GM21619 (cell line): ENCODE measurements around the gene MPG.

Experiments
- ATAC-seq: cut with Tn5 transposase; IDR thresholded peaks from one replicate; pipeline ENCODE4 v1.9.1; 2021; ENCODE audit not compliant: unreplicated experiment

The MPG gene

DNA sequence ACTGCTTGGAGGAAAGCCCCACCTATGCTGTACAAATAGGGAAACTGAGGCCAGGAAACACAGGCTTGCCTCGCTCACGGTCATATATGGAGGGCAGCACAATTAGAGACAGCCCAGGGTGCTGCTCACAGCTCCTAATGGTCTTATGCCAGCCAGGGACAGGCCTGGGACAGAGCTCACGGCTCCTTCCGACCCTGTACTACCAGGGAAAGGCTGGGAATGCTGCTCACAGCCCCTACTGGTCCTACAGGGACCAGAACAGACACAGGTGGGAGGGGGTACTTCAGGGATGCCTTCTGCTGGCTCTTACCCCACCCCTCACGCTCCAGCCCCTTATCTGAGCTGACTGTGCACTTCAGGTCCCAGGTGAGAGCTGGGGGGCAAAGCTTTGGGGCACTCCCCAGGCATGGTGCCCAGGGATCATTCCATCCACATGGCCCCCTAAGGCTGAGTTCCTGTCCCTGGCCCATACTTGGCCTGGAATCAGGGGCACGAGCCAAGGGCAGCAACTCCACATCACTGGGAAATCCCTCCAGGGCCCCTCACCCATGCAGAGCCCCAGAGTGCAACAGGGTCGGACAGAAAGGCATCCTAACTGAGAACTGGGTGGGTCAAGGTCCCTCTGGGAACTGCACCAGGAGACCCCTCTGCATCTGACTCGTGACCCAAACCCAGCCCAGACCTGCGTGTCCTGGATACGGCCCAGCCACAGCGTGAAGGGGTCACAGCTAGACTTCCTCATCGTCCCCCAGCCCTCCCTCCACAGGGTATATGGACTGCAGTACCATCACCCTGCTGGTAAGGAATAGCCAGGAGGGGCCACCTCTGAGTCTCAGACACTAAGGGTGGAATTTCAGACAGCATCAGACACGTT, 11.5 kb upstream of the MPG start:
- no peak for ATAC-seq

DNA sequence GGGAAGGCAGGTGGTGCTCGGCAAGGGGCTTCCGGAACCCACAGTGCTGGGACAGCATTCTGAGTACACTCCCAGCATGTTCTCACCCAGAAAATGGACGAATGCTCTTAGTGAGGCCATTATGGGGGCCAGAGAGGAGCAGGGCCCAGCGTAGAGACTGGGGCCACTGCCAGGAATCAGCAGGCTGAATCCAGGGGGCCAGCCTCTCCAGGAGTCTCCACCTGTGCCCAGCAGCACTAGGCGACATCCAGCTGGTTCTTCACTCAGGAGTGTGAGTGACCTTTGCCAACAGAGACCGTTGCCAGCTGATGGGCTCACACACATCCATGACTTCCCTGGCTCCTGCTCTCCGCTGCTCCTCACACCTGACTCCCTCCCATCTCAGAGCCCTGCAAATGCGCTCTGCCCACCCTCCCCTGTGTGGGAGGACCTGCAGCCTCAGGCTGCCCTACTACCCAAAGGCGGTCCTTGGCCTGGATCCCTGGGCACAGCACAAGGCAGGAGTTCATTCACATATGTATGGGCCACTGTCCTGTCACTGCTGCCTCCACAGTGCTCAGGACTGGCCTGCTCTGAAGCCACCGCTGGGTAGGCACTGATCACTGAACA, 10.7 kb upstream of the MPG start:
- ATAC-seq, result no peak

DNA sequence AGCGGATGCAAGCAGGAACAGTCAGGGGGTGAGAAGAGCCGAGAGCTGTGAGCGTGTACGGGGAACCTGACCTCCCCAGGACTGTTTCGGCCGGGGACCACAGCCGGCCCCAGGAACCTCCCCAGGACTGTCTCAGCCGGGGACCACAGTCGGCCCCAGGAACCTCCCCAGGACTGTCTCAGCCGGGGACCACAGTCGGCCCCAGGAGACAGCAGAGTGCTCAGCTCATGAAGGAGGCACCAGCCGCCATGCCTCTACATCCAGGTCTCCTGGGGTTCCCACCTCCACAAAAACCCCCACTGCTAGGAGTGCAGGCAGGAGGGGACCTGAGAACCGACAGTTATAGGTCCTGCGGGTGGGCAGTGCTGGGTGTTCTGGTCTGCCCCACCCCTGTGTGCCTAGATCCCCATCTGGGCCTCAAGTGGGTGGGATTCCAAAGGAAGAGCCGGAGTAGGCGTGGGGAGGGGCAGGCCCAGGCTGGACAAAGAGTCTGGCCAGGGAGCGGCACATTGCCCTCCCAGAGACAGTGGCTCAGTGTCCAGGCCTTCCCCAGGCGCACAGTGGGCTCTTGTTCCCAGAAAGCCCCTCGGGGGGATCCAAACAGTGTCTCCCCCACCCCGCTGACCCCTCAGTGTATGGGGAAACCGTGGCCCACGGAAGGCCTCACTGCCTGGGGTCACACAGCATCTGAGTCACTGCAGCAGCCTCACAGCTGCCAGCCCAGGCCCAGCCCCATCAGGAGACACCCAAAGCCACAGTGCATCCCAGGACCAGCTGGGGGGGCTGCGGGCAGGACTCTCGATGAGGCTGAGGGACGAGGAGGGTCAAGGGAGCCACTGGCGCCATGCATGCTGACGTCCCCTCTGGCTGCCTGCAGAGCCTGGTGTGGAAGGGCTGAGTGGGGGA, 9.9 kb upstream of the MPG start:
- no peak for ATAC-seq

DNA sequence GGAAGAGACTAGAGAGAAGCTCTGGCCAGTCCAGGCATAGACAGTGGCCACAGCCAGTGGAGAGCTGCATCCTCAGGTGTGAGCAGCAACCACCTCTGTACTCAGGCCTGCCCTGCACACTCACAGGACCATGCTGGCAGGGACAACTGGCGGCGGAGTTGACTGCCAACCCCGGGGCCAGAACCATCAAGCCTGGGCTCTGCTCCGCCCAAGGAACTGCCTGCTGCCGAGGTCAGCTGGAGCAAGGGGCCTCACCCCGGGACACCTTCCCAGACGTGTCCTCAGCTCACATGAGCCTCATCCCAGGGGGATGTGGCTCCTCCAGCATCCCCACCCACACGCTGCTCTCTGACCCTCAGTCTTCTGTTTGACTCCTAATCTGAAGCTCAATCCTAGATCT, 8.8 kb upstream of the MPG start:
- ATAC-seq, result no peak

DNA sequence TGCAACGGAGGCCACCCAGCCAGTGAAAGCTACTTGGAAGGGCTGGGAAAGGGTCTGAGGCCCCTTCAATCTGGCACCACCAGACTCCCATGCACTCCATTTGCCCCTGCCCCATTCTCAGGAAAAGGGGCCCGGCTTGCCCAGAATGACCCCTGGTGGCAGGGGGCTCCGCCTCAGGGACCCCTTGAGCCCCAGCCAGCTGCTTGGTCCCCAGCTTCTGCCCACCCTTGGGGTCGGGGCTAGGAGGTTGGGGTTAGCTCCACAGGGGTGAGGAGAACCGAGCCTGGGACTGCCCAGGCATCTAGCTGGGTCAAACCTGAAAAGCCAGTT, 6.8 kb upstream of the MPG start:
- ATAC-seq, result no peak

DNA sequence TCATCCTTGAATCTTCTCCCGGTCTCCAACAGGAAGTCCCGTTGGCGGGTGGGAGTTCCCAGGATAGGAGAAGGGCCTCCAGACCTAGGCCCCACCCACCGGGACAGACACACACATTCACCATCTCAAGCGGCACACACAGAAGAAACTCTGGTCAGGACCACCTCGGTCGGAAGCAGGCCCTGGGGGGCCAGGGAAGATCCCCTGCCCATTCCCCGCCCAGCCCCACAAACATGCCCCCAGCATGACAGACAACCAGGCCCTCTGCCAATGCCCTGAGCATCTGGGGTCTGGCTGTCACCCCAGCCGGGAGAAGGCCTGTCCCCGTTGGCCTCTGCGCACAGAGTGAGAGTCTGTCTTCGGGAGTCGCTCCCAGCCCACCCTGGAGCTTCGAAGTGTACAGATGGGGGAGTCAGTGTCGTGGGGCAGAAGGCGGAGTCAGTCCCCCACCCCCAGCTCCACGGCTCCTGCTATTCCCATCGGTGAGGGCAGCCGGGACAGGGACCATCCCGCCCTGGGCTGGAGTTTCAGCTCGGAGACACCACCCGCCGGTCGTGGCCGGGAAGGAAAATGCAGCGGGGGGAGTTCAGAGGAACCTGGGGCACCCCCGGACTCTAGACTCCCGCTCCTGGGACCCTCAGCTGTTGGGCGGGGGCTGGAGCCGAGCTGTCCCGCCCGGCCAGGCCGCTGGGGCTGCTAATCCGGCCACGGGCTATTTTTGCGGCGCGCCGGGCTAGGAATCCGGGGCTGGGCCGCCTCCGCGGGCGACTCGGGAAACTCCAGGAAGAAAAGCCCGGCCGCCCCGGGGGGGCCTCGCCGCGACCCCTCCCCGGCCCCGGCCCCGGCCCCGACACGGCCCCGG, 6.3 kb upstream of the MPG start:
- ATAC-seq, result no peak

DNA sequence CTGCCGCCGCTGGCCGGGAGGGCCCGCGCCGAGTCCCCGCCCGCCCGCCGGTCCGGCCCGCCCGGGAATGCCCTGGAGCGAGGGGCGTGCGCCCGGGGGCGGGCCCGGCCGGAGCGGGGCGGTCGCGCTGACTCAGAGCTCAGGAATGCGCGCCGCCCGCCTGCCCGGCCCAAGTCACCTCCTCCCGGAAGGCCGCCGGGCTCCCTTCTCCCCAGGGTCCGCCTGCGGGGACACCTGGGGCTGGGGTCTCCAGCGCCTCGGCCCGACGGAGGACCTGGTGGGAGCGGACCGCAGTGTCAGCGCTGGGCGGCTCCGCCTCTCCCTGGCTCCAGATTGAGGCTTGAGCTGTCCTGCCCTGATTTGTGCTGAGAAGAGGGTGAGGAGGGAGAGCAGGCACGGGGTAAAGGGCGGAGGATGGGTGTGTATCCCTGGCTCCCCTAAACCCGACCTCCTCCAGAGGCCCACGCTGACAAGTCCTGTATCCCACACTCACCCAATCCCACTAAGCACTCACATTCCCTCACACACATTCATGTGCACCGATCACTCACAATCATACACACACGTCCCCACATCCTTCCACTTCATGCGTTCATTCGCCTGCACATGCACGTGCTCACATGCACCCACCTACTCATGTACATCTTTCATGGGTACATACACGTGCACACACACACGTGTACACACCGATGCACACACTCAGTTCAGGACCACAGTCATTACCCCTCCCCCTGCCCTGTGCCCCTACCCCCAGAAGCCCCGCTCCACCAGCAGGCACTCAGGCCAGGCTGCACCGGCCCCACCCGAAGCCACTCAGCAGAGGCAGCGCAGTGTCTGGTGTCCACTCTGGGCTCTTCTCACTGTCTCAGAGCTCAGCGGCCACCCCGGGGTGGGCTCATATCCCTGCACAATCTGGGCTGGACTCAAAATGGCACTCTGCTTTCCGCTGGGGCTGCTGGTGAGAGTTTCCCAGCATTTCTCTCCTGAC, 5.2 kb upstream of the MPG start, which contains the start of gene RHBDF1:
Gene RHBDF1 (minus strand): TSS at position 71 of the 988 bp plus-strand sequence. CDS start 7,616 bp downstream, outside the sequence.
- ATAC-seq, result no peak

DNA sequence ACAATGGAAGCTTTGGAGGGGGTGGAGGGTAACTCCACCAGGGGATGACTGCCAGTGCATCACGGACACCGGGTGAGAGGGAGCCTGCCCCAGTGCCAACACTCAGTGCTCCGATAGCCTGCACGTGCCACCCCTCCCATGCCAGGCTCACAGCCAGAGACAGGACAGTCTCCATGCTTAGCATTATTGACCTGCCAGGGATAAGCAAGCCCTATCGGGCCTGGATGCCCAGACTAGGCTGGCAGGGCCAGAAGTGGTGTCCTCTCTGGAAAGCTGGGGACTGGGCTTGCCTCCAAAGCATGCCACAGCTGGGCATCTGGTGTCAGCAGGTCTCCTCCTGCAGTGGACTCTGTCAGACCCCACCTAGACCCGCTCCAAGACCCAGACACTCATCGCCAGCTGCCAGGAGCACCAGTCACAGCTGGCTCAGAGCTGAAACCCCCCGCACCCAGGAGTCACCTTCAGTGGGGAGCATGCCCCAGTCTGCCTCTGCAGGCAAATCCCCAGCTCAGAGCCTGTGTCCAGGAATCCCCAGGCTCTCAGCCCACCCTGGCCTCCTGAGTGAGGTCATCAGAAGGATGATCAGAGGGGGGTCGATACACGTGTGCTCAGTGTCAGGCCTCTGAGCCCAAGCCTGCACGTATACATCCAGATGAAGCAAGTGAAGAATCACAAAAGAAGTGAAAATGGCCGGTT, 3.8 kb upstream of the MPG start:
- no peak for ATAC-seq

DNA sequence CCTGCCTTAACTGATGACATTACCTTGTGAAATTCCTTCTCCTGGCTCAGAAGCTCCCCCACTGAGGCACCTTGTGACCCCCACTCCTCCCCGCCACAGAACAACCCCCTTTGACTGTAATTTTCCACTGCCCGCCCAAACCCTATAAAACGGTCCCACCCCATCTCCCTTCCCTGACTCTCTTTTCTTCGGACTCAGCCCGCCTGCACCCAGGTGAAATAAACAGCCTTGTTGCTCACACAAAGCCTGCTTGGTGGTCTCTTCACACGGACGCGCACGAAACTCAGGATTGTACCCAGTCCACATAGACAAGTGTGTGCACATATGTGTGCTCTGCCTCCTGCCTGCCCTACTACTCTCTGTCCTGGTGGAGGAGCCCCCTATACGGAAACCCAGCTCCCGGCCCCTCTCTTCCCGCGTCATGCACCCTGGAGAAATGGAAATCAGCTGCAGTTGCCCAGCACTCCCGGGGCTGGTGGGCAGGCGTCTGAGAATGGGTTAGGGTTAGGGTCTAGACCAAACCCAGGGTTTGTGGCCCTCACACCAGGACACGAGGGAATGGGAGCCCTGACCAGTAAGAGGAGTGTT, 3.2 kb upstream of the MPG start:
- no peak for ATAC-seq

DNA sequence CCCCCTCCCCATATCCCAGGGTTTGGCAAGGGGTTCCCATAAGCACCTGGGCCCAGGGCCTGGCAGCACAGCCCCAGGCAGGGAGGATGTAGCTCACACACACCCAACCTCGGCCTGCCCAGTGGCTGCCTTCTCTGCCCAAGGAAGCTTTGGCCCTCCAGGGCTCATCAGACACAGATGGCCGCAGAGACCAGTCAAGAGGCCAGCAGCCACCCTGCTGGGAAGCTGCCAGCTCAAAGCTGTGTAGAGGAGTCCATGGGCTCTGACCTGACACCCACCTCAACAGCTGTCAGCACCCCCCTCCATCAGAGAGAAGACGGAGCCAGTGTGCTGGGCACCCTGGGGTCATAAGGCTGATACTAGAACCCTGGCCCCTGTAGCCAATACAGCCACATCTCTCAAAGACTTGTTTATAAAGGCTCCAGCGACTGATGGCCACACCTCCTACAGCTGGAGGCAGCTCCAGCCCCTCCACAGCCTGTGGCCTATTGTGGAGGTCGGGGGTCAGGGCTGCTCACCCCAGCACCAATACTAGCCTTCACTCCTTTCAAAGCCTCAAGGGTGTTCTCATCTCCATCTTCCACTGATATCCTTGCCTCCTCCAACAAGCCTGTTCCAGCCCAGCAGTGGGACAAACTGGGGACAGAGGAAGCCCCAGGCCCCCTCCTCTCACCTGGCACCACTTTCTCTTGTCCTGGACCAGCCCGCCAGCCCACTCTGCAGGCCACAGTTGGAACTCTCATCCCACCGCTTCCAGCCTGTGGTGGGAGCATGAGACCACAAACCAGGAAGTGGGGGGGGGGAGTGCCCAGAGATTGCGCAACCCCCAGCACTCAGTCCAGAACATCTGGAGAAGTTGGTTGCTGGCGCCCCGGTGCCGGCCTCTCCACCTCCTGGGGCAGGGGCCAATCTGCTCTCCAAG, 2.2 kb upstream of the MPG start:
- ATAC-seq, result no peak

DNA sequence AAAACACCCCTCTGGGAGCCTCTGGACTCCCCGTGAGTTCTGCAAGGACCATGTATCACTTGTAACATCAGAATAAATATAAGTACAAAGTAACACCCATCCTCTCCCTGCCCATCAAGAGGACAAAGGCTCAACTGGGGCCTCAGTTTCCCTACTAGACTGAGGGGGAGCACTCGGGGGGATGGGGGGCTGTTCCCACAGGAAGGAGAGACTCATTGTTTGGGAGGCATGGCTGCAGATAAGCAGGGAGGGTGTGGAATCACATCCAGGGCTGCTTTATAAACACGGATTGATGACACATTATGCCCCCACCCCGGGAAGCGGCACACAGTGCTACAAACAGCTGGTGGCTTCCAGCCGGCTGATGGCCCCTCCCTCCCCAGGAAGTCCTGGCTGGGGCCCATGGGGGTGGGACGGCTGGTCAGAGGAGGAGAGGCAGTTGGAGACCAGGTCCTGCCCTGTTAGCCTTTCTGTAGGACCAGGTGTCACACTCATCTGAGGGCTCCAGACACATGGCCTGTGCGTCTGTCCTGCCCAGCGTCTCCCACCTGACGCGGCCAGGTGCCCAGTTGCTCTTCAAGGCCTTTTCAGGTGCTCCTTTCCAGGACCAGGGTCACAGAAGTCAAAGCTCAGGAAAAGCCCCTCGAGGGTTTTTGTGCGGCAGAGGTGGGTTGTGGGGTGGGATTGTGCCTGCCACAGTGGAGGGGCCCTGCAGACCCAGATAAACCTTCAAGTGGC, 1.3 kb upstream of the MPG start:
- ATAC-seq, result no peak

DNA sequence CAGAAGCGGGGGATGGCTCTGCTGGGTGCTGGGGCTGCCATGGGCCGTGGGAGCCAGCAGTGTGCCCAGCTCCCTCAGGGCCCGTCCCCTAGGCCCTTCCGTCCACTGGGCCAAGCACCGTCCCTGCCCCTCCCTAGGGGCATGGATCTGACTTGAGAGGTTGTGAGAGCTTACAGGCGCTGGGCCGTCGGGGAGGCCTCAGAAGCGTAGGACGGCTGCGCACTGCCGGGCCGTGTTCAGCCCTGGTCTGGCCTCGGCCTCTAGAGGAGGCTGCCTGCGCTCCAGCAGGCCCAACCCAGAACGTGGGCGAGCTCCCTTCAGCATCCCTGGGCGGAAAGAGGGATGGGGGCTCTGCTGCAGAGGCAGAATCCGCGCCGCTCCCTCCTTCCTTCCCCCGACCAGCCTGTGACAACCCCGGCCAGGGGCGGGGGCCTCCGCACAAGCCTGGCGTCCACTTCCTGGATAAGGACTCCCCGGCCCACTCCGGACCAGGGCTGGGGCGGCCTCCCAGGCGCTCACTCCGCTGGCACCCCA, 685 bp upstream of the MPG start:
- peak; percentile 28 for ATAC-seq

DNA sequence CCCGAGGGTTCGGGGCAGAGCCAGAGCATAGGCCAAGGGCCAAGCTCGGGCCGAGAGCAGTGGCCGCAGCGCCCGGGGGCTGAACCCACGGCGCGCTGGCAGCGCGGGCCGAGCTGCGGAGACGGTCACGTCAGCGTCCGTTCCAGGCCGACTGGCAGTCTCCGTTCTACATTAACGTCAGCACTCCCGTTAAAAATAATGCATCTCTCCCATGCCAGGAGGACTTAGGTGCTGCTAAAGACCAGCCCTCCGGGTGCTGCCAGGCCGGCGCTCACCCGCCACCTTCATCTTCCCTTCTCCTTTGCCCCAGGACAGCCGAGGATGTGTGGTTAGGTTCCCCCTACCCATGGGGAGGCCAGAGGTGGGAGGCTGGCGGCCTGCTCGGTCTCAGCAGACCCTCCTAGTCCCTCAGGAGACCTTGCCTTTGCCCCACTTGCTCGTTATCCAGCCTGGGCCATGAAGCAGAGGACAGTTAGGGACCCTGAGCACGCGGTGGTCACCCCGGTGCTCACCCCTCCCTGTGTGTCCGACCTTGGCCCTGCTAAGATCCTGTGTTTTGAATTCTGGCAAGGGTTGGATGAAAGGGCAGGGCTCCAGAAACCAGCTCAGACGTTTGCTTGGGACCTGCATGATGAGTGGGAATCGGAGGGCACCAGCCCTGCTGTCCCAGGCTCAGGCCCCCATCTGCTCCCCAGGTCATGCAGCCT, 572 bp downstream of the MPG start:
- ATAC-seq, result peak; percentile 8

DNA sequence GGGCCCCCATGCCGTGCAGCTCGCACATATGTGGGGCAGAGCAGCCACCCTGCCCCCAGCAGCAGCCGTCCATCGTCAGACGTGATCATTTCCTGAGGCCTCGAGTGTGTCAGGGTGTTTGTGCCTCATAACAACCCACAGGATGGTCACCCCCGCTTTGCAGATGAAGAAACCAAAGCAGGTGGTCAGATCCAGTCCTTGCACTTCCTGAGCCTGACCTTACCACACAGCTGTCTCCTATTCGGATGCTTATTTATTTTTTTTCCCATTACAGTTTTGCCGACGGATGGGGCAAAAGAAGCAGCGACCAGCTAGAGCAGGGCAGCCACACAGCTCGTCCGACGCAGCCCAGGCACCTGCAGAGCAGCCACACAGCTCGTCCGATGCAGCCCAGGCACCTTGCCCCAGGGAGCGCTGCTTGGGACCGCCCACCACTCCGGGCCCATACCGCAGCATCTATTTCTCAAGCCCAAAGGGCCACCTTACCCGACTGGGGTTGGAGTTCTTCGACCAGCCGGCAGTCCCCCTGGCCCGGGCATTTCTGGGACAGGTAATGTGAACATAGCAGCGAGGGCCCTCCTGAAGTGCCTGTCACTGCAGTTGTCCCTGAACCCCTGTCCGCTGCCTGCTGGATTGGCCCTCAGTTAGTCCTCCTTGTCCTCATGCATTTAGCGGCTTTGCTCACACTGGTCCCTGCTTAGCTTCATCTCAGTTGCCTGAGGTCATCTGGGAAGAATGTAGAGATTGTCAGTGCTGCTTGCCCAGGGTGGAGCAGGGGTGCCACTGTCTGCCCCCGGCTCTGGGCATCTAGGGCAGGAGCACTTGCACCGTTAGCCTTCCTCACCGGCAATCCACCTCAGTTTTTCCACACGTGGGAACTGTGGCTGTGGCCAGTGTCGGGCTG, 1.4 kb downstream of the MPG start:
- no peak for ATAC-seq

DNA sequence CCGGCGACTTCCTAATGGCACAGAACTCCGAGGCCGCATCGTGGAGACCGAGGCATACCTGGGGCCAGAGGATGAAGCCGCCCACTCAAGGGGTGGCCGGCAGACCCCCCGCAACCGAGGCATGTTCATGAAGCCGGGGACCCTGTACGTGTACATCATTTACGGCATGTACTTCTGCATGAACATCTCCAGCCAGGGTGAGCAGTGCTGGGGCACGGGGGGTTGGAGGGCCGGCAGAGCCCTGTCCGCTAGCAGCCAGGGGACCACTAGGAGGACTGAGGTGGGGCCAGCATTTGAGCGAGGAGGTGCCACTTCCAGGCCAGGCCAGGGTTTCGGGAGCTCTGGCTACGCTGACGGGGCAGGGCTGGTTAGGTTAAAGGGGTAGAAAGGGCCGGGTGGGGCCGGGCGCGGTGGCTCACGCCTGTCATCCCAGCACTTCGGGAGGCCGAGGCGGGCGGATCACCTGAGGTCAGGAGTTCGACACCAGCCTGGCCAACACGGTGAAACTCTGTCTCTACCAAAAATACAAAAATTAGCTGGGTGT, 5.1 kb downstream of the MPG start:
- no peak for ATAC-seq
